GM10266 (cell line): Measurements from ENCODE around the gene MAP1LC3A.

Experiments used
- DNase-seq: peaks from one replicate; pipeline ENCODE4 v3.0.0; 2012; ENCODE audit errors: extremely low spot score
- CTCF ChIP-seq: IDR thresholded peaks from 2 replicates; pipeline ENCODE4 v1.5.1; 2012; ENCODE audit warnings: mild to moderate bottlenecking, low read depth; ENCODE audit not compliant: control insufficient read depth, insufficient read depth; ENCODE audit errors: missing control alignments

MAP1LC3A gene

GRCh38 chr20:34600892-34601653 lies 42.6 kb downstream of the MAP1LC3A start:
- DNase-seq, result no peak
- TF ChIP-seq CTCF, result no peak

GRCh38 chr20:34604980-34605788 lies 46.7 kb downstream of the MAP1LC3A start:
- DNase-seq, result no peak
- no peak for TF ChIP-seq CTCF

GRCh38 chr20:34607066-34607465 lies 48.5 kb downstream of the MAP1LC3A start:
- no peak for DNase-seq
- no peak for TF ChIP-seq CTCF
